Glomerular endothelial cell (primary cell): ENCODE measurements around the gene VAMP4. TPM values are rescaled to one million over a fixed set of nuclear protein-coding genes. Genes with fewer than 3 reads are reported as not detected.

Experiments
- DNase-seq: peaks from one replicate; pipeline ENCODE4 v3.0.0-alpha.2; 2011; ENCODE audit warnings: low read depth, low spot score; ENCODE audit errors: extremely low read depth
- total RNA-seq: library from RNA; depleted of rRNA; stranded (reverse); fragments of >200 nt; gene quantifications from 2 replicates; pipeline ENCODE4 v1.2.3, GENCODE V29; 2015

The VAMP4 gene
- total RNA-seq, 1 donor from 2014 or later = 10.3 TPM

- no peak for DNase-seq
Measured at GRCh38 chr1:171654201-171654941, 87.5 kb downstream of the VAMP4 start.

GRCh38 chr1:171653796-171654195, 88.1 kb downstream of the VAMP4 start:
- DNase-seq = no peak

DNA sequence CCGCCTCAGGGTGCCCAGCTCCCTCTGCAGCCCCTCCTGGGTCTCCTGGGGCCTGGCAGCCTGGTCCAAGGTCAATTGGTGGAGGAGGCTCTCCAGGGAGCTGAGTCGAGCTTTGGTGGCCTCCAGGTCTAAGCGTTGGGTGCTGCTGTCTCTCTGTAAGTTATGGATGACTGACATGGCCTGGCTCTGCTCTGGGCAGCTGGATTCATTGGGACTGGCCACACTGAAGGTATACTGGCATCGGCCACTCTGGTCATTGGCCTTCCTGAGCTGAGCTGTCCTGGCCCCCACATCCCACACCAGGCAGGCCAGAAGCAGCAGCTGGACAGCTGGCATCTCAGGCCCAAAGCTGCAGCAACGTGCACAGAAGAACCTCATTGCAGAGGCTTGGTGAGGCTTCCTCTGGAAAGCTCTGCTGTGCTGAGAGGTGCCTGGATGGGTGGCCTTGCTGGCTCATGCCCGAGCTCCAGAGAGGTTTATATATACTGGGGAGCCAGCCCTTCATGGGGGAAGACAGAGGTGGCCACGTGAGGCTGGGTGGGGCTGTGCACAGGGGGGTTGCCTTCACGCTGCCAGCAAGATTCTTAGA, 89.5 kb downstream of the VAMP4 start, which contains the start of gene MYOC:
MYOC (minus strand) TSS at position 455 of the 589 bp plus-strand sequence; CDS start at position 378, 77 bp downstream.
- no peak for DNase-seq

Other genes with a start within 250 kb of the VAMP4 start
- gene MYOCOS, start 119.8 kb downstream of the VAMP4 start, total RNA-seq = not detected in 2 replicates
- 0.29 TPM in 1 of 2 replicates, not detected in the other for gene MYOC, start 89.4 kb downstream of the VAMP4 start, total RNA-seq
- 31.8 and 33.7 TPM in 2 replicates for gene METTL13, start 39.6 kb upstream of the VAMP4 start, total RNA-seq
- gene DNM3, start 99.4 kb upstream of the VAMP4 start, total RNA-seq = 1.0 and 3.4 TPM in 2 replicates